PC-3 (cell line): ENCODE data around the gene PCDH1. TPM values are rescaled to one million over a fixed set of nuclear protein-coding genes. Genes with fewer than 3 reads are reported as not detected.

ENCODE experiments used
- ATAC-seq: fragments of 200-7000 bp; cut with Tn5 transposase; 2 replicates; pipeline ENCODE4 v1.9.1; 2020; ENCODE audit warnings: mild to moderate bottlenecking, moderate library complexity
- BruUV-seq: library from RNA; stranded (reverse); fragments of 400-500 nt; replicated peaks from 2 replicates; lab custom pipeline; 2021; lab: Mats Ljungman, UMichigan
- CTCF ChIA-PET: fragments of 300-600 bp; sonication (Branson Sonifier 250); formaldehyde crosslinking; loops from one replicate; lab custom pipeline; 2022; ENCODE audit warnings: antibody characterized with exemption; lab: Charles Lee
- POLR2A ChIA-PET: fragments of 300-600 bp; sonication (Branson Sonifier 250); formaldehyde crosslinking; loops from one replicate; lab custom pipeline; 2022; ENCODE audit warnings: antibody characterized with exemption; ENCODE audit not compliant: unreplicated experiment; lab: Charles Lee
- DNase-seq: peaks from one replicate; pipeline ENCODE4 v3.0.0-alpha.2; 2015
- H2AFZ ChIP-seq: fragments of 300-600 bp; sonication (generic); 2 replicates; pipeline ENCODE4 v1.6.0; 2016; ENCODE audit warnings: antibody characterized with exemption, low read length
- H3F3A ChIP-seq: fragments of 300-600 bp; sonication (generic); one replicate; pipeline ENCODE4 v1.6.0; 2017; ENCODE audit warnings: antibody characterized with exemption, low read length, control low read depth, mild to moderate bottlenecking; ENCODE audit not compliant: unreplicated experiment
- H3K27ac ChIP-seq: fragments of 300-600 bp; sonication (generic); 2 replicates; pipeline ENCODE4 v1.5.1; 2016; ENCODE audit warnings: mild to moderate bottlenecking, low read length
- H3K27me3 ChIP-seq: fragments of 300-600 bp; sonication (generic); 2 replicates; pipeline ENCODE4 v1.6.1; 2016; ENCODE audit warnings: low read length, mixed read lengths
- H3K36me3 ChIP-seq: fragments of 300-600 bp; sonication (generic); 2 replicates; pipeline ENCODE4 v1.6.1; 2016; ENCODE audit warnings: low read depth, mixed run types, low read length, mixed read lengths
- H3K4me1 ChIP-seq: fragments of 300-600 bp; sonication (generic); 2 replicates; pipeline ENCODE4 v1.5.1; 2016; ENCODE audit warnings: low read length; ENCODE audit not compliant: insufficient read depth
- H3K4me2 ChIP-seq: fragments of 300-600 bp; sonication (generic); 2 replicates; pipeline ENCODE4 v1.6.0; 2016; ENCODE audit warnings: low read length
- H3K4me3 ChIP-seq: fragments of 300-600 bp; sonication (generic); 2 replicates; pipeline ENCODE4 v1.5.1; 2016; ENCODE audit warnings: mild to moderate bottlenecking, low read length, mixed read lengths
- H3K79me2 ChIP-seq: fragments of 300-600 bp; sonication (generic); 2 replicates; pipeline ENCODE4 v1.6.1; 2017; ENCODE audit warnings: low read length, mixed read lengths
- H3K9ac ChIP-seq: fragments of 300-600 bp; sonication (generic); 2 replicates; pipeline ENCODE4 v1.6.0; 2016; ENCODE audit warnings: mild to moderate bottlenecking, low read length
- H3K9me2 ChIP-seq: fragments of 300-600 bp; sonication (generic); replicated peaks from 2 replicates; pipeline ENCODE4 v1.6.1; 2016; ENCODE audit warnings: mixed run types, low read length, mixed read lengths
- H3K9me3 ChIP-seq: fragments of 300-600 bp; sonication (generic); 2 replicates; pipeline ENCODE4 v1.6.1; 2016; ENCODE audit warnings: low read length, mixed read lengths
- H4K20me1 ChIP-seq: fragments of 300-600 bp; sonication (generic); 2 replicates; pipeline ENCODE4 v1.6.1; 2016; ENCODE audit warnings: low read length, mixed read lengths
- EZH2 ChIP-seq: fragments of 300-600 bp; sonication (generic); IDR thresholded peaks from one replicate; pipeline ENCODE4 v1.6.1; 2017; ENCODE audit warnings: antibody characterized with exemption, mild to moderate bottlenecking, low read length; ENCODE audit not compliant: unreplicated experiment
- EZH2phosphoT487 ChIP-seq: fragments of 300-600 bp; sonication (generic); IDR thresholded peaks from 2 replicates; pipeline ENCODE4 v1.6.1; 2018; ENCODE audit warnings: mild to moderate bottlenecking, antibody characterized with exemption, low read length, borderline replicate concordance
- intact Hi-C: fragments of 100-400 bp; cut with micrococcal nuclease; formaldehyde crosslinking; loops from 2 replicates; pipeline ENCODE4 v1.9.0; 2023
- total RNA-seq: library from RNA; depleted of rRNA; stranded (reverse); fragments of >200 nt; gene quantifications from 2 replicates; pipeline ENCODE4 v1.2.3, GENCODE V29; 2014
- TF ChIP-seq, protein P1 (sequence below): fragments of 300-600 bp; sonication (generic); conservative IDR thresholded peaks from 2 replicates; pipeline ENCODE4 v1.5.1; 2017; ENCODE audit warnings: antibody characterized with exemption, low read depth, mild to moderate bottlenecking, low read length

Gene PCDH1
- total RNA-seq, 1 experiment from 2014 or later, result 55.8 TPM

DNA sequence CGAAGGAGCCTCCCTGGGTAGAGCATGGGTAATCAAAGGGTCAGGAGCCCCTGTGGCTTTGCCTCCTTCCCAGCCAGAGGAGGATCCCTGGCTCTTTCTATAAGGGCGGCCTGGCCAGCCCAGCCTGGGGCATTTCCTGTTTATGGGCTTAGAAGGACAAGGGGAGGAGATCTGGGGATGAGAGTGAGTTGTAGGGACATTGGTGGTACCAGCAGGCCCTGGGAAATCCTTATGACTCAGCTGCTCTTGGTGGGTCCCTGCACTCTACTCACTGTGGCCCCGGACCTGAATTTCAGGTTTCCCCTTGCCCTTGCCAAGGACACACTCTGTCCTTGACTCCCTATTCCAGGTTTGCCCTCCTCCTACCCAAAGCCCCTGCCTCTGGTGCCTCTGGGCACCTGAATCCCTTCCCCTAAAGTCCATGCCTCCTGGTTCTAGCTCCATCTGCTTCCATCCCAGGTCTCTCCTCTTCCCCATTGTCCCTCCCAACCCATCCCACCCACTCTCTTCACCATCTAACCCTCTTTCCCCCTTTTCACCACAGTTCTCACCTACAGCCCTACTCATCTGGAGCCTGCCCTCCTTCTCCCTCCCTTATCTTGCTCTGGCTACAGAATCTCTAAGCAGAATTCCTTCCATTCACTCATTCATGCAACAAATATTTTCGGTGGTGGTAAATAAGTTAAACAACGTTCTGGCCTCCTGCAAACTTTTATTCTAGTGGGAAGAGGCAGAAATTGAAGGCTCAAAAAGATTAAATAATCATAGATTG is 34.9 kb downstream of the PCDH1 start:
- no peaks in the 10 kb centered on the region for H3K9me3 ChIP-seq
- no peaks in the 10 kb centered on the region for H3K9me2 ChIP-seq
- no peaks in the 10 kb centered on the region for H3K27me3 ChIP-seq
- DNase-seq (no peak), ATAC-seq (no peak)
- no peaks in the 10 kb centered on the region for H4K20me1 ChIP-seq
- peaks cover 25% of the 10 kb centered on the region for H3K4me1 ChIP-seq
- POLR2A ChIA-PET, result no interaction called here
- H3K4me3 ChIP-seq, result no peak overlapping the region
- H3K36me3 ChIP-seq, result no peaks in the 10 kb centered on the region
- intact Hi-C loops, result no loop called here
- H3K79me2 ChIP-seq, result no peaks in the 10 kb centered on the region
- H3F3A ChIP-seq, result no peaks in the 10 kb centered on the region
- no TSS peak for BruUV-seq
- H3K4me2 ChIP-seq, result no peak overlapping the region
- H3K9ac ChIP-seq, result no peak overlapping the region
- TF ChIP-seq EZH2, result no peak
- no peak for TF ChIP-seq EZH2phosphoT487
- TF ChIP-seq, protein P1, sequence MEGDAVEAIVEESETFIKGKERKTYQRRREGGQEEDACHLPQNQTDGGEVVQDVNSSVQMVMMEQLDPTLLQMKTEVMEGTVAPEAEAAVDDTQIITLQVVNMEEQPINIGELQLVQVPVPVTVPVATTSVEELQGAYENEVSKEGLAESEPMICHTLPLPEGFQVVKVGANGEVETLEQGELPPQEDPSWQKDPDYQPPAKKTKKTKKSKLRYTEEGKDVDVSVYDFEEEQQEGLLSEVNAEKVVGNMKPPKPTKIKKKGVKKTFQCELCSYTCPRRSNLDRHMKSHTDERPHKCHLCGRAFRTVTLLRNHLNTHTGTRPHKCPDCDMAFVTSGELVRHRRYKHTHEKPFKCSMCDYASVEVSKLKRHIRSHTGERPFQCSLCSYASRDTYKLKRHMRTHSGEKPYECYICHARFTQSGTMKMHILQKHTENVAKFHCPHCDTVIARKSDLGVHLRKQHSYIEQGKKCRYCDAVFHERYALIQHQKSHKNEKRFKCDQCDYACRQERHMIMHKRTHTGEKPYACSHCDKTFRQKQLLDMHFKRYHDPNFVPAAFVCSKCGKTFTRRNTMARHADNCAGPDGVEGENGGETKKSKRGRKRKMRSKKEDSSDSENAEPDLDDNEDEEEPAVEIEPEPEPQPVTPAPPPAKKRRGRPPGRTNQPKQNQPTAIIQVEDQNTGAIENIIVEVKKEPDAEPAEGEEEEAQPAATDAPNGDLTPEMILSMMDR, result no peak
- no peak overlapping the region for H2AFZ ChIP-seq
- CTCF ChIA-PET, result no interaction called here
- no peak overlapping the region for H3K27ac ChIP-seq

GRCh38 chr5:141841378-141842180 is 36.6 kb downstream of the PCDH1 start:
- H3K27ac ChIP-seq, result no peak overlapping the region
- POLR2A ChIA-PET, result no interaction called here
- no peak overlapping the region for H2AFZ ChIP-seq

More at GRCh38 chr5:141841378-141842180, 36.6 kb downstream of the PCDH1 start:
- intact Hi-C loops, result no loop called here
- CTCF ChIA-PET, result no interaction called here
- no peak for DNase-seq
- no peak overlapping the region for H3K9ac ChIP-seq
- H3K4me1 ChIP-seq, result peaks cover 18% of the 10 kb centered on the region
- H3K4me2 ChIP-seq, result no peak overlapping the region
- TF ChIP-seq EZH2, result no peak
- TF ChIP-seq EZH2phosphoT487, result no peak
- TF ChIP-seq, protein P1, result no peak
- H3K4me3 ChIP-seq, result no peak overlapping the region
- H3K79me2 ChIP-seq, result no peaks in the 10 kb centered on the region
- no peaks in the 10 kb centered on the region for H3K36me3 ChIP-seq
- no peaks in the 10 kb centered on the region for H3K9me2 ChIP-seq
- no peaks in the 10 kb centered on the region for H4K20me1 ChIP-seq
- ATAC-seq, result peak; percentile 22; the same call in 1 of the 2 replicates
- H3K27me3 ChIP-seq, result no peaks in the 10 kb centered on the region
- BruUV-seq, result no TSS peak
- H3F3A ChIP-seq, result no peaks in the 10 kb centered on the region
- H3K9me3 ChIP-seq, result no peaks in the 10 kb centered on the region
